Heart left ventricle (tissue), 16 donors: ENCODE results near the gene WWOX. TPM values are rescaled to one million over a fixed set of nuclear protein-coding genes. Genes with fewer than 3 reads are reported as not detected.

Experiments used
- ATAC-seq, 4 donors: fragments of 200-7000 bp; cut with Tn5 transposase; one replicate each; pipeline ENCODE4 v1.9.1; 2020 to 2022; ENCODE audit warnings: moderate library complexity in 4 of 4, mild to moderate bottlenecking in 3 of 4, moderate number of reproducible peaks in 1 of 4
- DNase-seq, 5 donors: peaks; one replicate each; pipeline ENCODE4 v3.0.0-alpha.2; 2020
- H3K27ac ChIP-seq, 12 donors: fragments of 200-600 bp; sonication (generic) in 4 of 12; one replicate each; pipeline versions ENCODE4 v1.5.0 to v1.8.0; 2016 to 2022; ENCODE audit warnings: mild to moderate bottlenecking in 2 of 12
- H3K27me3 ChIP-seq, 9 donors: fragments of 200-600 bp; sonication (generic) in 2 of 9; one replicate each; pipeline versions ENCODE4 v1.5.1 to v1.8.0; 2016 to 2022; ENCODE audit warnings: mild to moderate bottlenecking in 3 of 9
- H3K36me3 ChIP-seq, 9 donors: fragments of 200-600 bp; sonication (generic) in 2 of 9; one replicate each; pipeline versions ENCODE4 v1.5.0 to v1.8.0; 2018 to 2022; ENCODE audit warnings: mild to moderate bottlenecking in 2 of 9
- H3K4me1 ChIP-seq, 12 donors: fragments of 200-600 bp; sonication (generic) in 4 of 12; one replicate each; pipeline versions ENCODE4 v1.5.0 to v1.8.0; 2016 to 2022; ENCODE audit warnings: mild to moderate bottlenecking in 3 of 12
- H3K4me3 ChIP-seq, 12 donors: fragments of 200-600 bp; sonication (generic) in 4 of 12; one replicate each; pipeline versions ENCODE4 v1.5.0 to v1.8.0; 2017 to 2022; ENCODE audit warnings: mild to moderate bottlenecking in 9 of 12, moderate library complexity in 4 of 12
- H3K9me3 ChIP-seq, 12 donors: fragments of 200-600 bp; sonication (generic) in 4 of 12; one replicate each; pipeline versions ENCODE4 v1.5.0 to v1.8.0; 2016 to 2022; ENCODE audit warnings: mild to moderate bottlenecking in 1 of 12
- POLR2A ChIP-seq, 2 donors: fragments of 450-650 bp; IDR thresholded peaks; one replicate each; pipeline ENCODE4 v1.6.1; 2017; ENCODE audit warnings: antibody characterized with exemption in 2 of 2, mild to moderate bottlenecking in 2 of 2, moderate library complexity in 2 of 2
- WGBS, 4 donors: extraction: QIAGEN DNeasy Blood & Tissue Kit in 2 of 4; methylation state at CpG; one replicate each; pipeline versions ENCODE4 v1.1.5 to v1.1.7; 2013 to 2018; 5-methylcytosine and 5-hydroxymethylcytosine counted together
- intact Hi-C, 10 donors: fragments of 100-400 bp; cut with DNase I; formaldehyde crosslinking; loops; one replicate each; pipeline versions ENCODE4 v1.11.1 to v1.14.2; 2022
- polyA plus RNA-seq, 2 donors: library from polyadenylated mRNA; stranded (reverse); fragments of 200-250 nt; gene quantifications; one replicate each; pipeline ENCODE4 v1.2.3, GENCODE V29; 2013
- total RNA-seq, 9 donors: library from RNA; depleted of rRNA in 2 of 9; stranded (reverse); fragments of >200 nt in 2 of 9; fragmentation: NEBNext Ultra II Directional in 3 of 9; extraction: Animal tissue kit (Norgen Biotek cat#: 25700) in 3 of 9; gene quantifications; one replicate each; pipeline versions ENCODE4 v1.1.0 to v1.2.4, GENCODE V29; 2016 to 2023
- TF ChIP-seq, protein P1 (sequence below), 12 donors: fragments of 200-600 bp; sonication (generic) in 4 of 12; IDR thresholded peaks; one replicate each; pipeline versions ENCODE4 v1.5.0 to v1.8.0; 2018 to 2022; ENCODE audit warnings: antibody characterized with exemption in 12 of 12, mild to moderate bottlenecking in 5 of 12
- donor health status: ischemic (EF 13 %, LVEDD 7.1; RV severe dilation, severe dysfunction).
- donor health status: healthy with polysubstance abuse.
- donor health status: DM: no; HTN: yes; CAD: no.
- donor health status: DM: no; HTN: no; CAD: no.
- donor health status: ischemic (EF 25% LVEDD 6.9; RV normal size, moderate dysfunction).
- donor health status: ischemic (EF 25% LVEDD 5.7; RV mildly dilated, moderate dysfunction).
- donor health status: healthy.
- donor health status: DM: yes; HTN: yes; CAD: no.
- donor health status: ischemic (EF 35%, LVEDD 5.7; RV mildly dilated, moderate dysfunction).
- donor health status: nonischemic (EF 11% LVEDD 7.7; RV severe dilation, severe dysfunction).
- donor health status: DM: yes; HTN: yes; CAD: no.
- donor health status: PGD.
- donor health status: ischemic (EF 29% LVEDD 5.4; RV normal size, mild dysfunction).
- donor health status: nonischemic (EF 23%, LVEDD 6.1; RV moderate dilation, normal function).

WWOX gene
- total and polyA plus RNA-seq, 11 donors = 4.3 to 18.3 (median 9.1) TPM

DNA sequence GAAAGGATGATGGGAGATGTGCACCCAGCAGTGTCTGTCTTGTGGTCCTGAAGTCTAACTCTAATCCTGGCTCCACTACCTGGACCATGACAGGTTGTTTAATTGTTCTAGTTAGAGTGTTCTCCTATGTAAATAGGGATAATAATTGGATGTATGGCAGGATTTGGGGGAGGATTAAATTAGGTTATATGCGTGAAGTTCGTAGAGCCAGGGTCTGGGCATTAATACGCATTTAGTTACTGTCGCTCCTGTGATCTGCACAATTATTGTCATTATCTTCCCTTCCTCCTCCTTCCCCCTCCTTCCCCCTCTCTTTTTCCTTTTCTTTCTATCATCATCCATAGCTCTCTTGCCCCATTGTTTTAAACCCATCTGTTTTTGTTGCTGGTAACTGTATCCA is 210.3 kb downstream of the WWOX start:
- Histone ChIP-seq H3K9me3 (no peaks in the 10 kb centered on the region), H3K4me3 (no peak overlapping the region), H3K36me3 (no peaks in the 10 kb centered on the region), H3K4me1 (no peaks in the 10 kb centered on the region), H3K27me3 (no peaks in the 10 kb centered on the region), H3K27ac (no peak overlapping the region)
- intact Hi-C loops = loop anchor here in 2 of 10 donors (10.0 kb wide), 2 partner anchors 65 to 735 kb away; no protein-coding TSS in a partner anchor
- DNase-seq (no peak), ATAC-seq (no peak)
- WGBS, 4 donors = 94 to 96% (median 94%) methylated on average over 4 of the region's 4 CpGs
- no peak for TF ChIP-seq POLR2A (IDR thresholded peaks at IDR 0.05)
- TF ChIP-seq, protein P1, sequence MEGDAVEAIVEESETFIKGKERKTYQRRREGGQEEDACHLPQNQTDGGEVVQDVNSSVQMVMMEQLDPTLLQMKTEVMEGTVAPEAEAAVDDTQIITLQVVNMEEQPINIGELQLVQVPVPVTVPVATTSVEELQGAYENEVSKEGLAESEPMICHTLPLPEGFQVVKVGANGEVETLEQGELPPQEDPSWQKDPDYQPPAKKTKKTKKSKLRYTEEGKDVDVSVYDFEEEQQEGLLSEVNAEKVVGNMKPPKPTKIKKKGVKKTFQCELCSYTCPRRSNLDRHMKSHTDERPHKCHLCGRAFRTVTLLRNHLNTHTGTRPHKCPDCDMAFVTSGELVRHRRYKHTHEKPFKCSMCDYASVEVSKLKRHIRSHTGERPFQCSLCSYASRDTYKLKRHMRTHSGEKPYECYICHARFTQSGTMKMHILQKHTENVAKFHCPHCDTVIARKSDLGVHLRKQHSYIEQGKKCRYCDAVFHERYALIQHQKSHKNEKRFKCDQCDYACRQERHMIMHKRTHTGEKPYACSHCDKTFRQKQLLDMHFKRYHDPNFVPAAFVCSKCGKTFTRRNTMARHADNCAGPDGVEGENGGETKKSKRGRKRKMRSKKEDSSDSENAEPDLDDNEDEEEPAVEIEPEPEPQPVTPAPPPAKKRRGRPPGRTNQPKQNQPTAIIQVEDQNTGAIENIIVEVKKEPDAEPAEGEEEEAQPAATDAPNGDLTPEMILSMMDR (IDR thresholded peaks at IDR 0.05) = no peak

DNA sequence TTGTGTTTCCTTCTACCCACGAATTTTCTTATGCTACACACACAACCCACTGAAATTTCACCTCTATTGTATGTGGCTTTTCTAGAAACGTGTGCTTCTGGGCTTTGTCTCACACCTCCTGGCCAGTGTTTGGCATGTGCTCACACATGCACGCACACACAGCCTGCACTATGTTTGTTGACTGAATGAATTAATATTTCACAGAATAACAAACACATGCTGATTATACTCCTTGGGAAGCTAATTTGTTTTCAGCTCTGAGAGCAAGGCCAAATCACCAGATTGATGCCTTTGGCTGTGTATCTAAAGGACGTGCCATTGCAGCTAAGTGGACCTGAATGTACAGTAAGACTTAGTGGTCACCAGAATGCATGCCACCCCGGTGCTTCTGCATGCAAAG is 210.7 kb downstream of the WWOX start:
- intact Hi-C loops = loop anchor here in 2 of 10 donors (10.0 kb wide), 2 partner anchors 65 to 735 kb away; no protein-coding TSS in a partner anchor
- H3K4me1 ChIP-seq = no peaks in the 10 kb centered on the region
- H3K4me3 ChIP-seq = no peak overlapping the region
- H3K27me3 ChIP-seq = no peaks in the 10 kb centered on the region
- H3K36me3 ChIP-seq = no peaks in the 10 kb centered on the region
- DNase-seq (no peak), ATAC-seq (no peak)
- TF ChIP-seq, protein P1 (IDR thresholded peaks at IDR 0.05) = no peak
- TF ChIP-seq POLR2A (IDR thresholded peaks at IDR 0.05) = no peak
- H3K27ac ChIP-seq = no peak overlapping the region
- WGBS, 4 donors = 77 to 85% (median 79%) methylated on average over 5 of the region's 5 CpGs
- H3K9me3 ChIP-seq = no peaks in the 10 kb centered on the region

DNA sequence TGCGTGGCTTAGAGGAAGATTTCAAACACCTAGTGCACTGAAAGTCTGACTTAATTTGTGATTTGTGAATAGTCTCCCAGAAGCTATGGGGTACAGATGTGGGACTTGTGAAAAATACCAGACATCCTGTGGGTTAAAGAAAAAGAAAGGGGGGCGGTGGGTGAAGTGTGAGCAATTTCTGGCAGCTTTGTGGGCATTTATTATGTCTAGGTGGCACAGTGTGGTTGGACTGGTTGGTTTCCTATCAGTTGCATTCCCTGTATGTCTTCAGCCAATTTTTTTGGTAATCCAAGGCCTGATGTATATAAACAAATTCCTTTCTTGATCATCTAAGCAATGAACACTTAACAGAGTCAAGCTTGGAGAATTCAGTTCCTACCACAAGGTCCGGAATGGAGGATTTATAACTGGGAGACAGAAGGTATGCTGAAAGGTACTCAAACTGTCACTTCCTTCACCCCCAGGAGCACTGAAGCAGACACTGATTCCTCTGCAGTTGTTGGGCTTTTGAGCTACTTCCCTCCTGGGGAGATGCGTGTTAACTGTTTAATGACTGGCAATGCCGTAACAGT is 211.6 kb downstream of the WWOX start:
- Histone ChIP-seq H3K4me3 (no peak overlapping the region), H3K36me3 (no peaks in the 10 kb centered on the region), H3K27me3 (no peaks in the 10 kb centered on the region), H3K4me1 (no peaks in the 10 kb centered on the region), H3K27ac (no peak overlapping the region), H3K9me3 (no peaks in the 10 kb centered on the region)
- no peak for ATAC-seq
- no peak for TF ChIP-seq POLR2A (IDR thresholded peaks at IDR 0.05)
- TF ChIP-seq, protein P1 (IDR thresholded peaks at IDR 0.05) = no peak
- WGBS, 4 donors = 84 to 91% (median 86%) methylated on average over 5 of the region's 5 CpGs
- DNase-seq = no peak
- intact Hi-C loops = loop anchor here in 2 of 10 donors (10.0 kb wide), 2 partner anchors 64 to 736 kb away; no protein-coding TSS in a partner anchor

DNA sequence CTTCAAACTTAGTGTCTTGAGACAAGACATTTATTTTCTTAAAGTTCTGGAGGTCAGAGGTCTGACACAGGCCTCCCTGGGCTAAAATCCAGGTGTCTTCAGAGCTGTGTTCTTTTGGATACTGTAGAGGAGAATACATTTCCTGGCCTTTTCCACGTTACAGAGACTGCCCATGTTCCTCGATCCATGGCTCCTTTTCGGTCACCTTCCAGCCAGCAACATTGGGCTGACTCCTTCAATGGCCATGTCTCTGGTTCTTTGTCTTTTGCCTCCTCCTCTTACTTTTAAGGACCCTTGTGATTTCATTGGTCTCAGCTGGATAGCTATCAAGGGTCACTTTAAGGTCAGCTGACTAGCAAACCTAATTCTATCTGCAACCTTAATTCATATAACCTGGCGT is 212.4 kb downstream of the WWOX start:
- H3K27me3 ChIP-seq = no peaks in the 10 kb centered on the region
- no peak overlapping the region for H3K4me3 ChIP-seq
- H3K36me3 ChIP-seq = no peaks in the 10 kb centered on the region
- no peak for ATAC-seq
- H3K9me3 ChIP-seq = no peaks in the 10 kb centered on the region
- H3K27ac ChIP-seq = no peak overlapping the region
- no peaks in the 10 kb centered on the region for H3K4me1 ChIP-seq
- no peak for DNase-seq
- TF ChIP-seq, protein P1 (IDR thresholded peaks at IDR 0.05) = no peak
- TF ChIP-seq POLR2A (IDR thresholded peaks at IDR 0.05) = no peak
- 81 to 93% (median 88%) methylated on average over 4 of the region's 4 CpGs for whole genome bisulfite sequencing, 4 donors
- intact Hi-C loops = loop anchor here in 2 of 10 donors (10.0 kb wide), 2 partner anchors 63 to 737 kb away; no protein-coding TSS in a partner anchor
